ENCODE measurements around the gene MAS1L. TPM values are rescaled to one million over a fixed set of nuclear protein-coding genes. Genes with fewer than 3 reads are reported as not detected.

The MAS1L gene
- polyA plus RNA-seq, 1 donor from 2014 or later = not detected

DNA sequence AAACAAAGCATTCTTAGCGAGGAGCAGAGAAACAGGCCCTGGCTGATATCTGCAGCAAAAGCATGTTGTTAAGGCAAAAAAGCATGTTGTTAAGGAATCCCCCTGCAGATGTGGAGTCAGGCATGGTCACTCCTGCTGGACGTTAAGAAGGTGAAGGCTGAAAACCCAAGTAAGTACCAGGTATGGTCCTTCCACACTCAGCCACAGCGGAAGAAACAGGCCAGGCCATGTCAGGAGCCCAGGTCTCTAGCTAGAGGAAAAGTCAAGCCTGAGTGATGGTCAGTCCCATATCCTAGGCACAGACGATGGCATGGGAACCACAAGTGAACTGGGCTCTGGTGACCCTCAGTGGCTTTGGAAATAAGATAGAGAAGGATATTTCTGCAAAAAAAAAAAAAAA lies 32.5 kb upstream of the MAS1L start:
- Mint-ChIP-seq H3K27me3 (peaks cover 13% of the 10 kb centered on the region), H3K36me3 (no peaks in the 10 kb centered on the region), H3K27ac (no peak overlapping the region), H3K4me1 (peaks cover 0 to 2% (median 0%) of the 10 kb centered on the region in 3 donors), H3K9me3 (peaks cover 0 to 2% (median 0%) of the 10 kb centered on the region in 3 donors), H3K4me3 (no peak overlapping the region)

- Mint-ChIP-seq H3K4me3 (no peak overlapping the region), H3K36me3 (no peaks in the 10 kb centered on the region), H3K27me3 (peaks cover 16% of the 10 kb centered on the region), H3K27ac (no peak overlapping the region), H3K4me1 (peaks cover 0 to 2% (median 0%) of the 10 kb centered on the region in 3 donors), H3K9me3 (peaks cover 0 to 2% (median 0%) of the 10 kb centered on the region in 3 donors)
These were observed 31.7 kb upstream of the MAS1L start for GRCh38 chr6:29519291-29520010.

DNA sequence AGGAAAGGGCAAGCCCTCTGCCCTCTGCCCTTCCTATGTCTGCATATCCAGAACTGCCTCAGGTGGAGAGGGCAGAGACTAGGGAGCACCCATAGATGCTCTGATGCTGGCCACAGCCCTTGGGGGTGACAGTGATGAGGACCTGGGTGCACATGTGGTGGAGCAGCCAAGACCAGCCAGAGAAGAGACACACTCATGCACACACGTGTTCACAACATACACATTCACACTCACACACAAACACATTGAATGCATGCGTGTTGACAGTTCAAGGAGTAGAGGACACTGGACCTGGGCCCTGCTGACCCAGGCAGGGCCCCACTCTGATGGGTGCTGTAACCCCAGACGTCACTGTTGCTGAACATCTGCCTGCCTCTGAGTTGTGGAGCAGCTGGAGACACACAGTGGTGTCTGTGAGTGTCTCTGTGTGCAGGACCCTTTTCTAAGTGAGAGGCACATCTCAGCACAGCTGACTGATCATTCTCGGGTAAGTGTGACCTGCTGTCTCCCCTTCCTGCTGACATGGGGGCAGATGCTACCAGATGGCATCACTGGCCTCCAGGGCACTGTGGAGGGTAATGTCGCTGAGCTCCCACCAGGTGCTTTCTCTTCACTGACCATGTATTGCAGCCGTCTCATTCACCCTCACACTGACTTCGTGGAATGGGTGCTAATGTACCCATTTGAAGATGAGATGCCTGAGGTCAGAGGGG lies 30.1 kb upstream of the MAS1L start:
- H3K36me3 Mint-ChIP-seq = peaks cover 2% of the 10 kb centered on the region
- peaks cover 0 to 2% (median 0%) of the 10 kb centered on the region in 3 donors for H3K4me1 Mint-ChIP-seq
- H3K4me3 Mint-ChIP-seq = no peak overlapping the region
- H3K27me3 Mint-ChIP-seq = peaks cover 12% of the 10 kb centered on the region
- H3K27ac Mint-ChIP-seq = no peak overlapping the region
- peaks cover 0 to under 1% (median 0%) of the 10 kb centered on the region in 3 donors for H3K9me3 Mint-ChIP-seq

GRCh38 chr6:29517245-29517644 lies 29.5 kb upstream of the MAS1L start:
- Mint-ChIP-seq H3K4me3 (no peak overlapping the region), H3K9me3 (no peaks in the 10 kb centered on the region), H3K27ac (no peak overlapping the region), H3K4me1 (peaks cover 0 to 2% (median 0%) of the 10 kb centered on the region in 3 donors), H3K27me3 (peaks cover 10% of the 10 kb centered on the region), H3K36me3 (peaks cover 2% of the 10 kb centered on the region)

GRCh38 chr6:29516108-29516507 lies 28.4 kb upstream of the MAS1L start:
- H3K27me3 Mint-ChIP-seq = peaks cover 12% of the 10 kb centered on the region
- no peak overlapping the region for H3K4me3 Mint-ChIP-seq
- H3K9me3 Mint-ChIP-seq = no peaks in the 10 kb centered on the region
- peaks cover 0 to 2% (median 0%) of the 10 kb centered on the region in 3 donors for H3K4me1 Mint-ChIP-seq
- no peak overlapping the region for H3K27ac Mint-ChIP-seq
- peaks cover 2% of the 10 kb centered on the region for H3K36me3 Mint-ChIP-seq

DNA sequence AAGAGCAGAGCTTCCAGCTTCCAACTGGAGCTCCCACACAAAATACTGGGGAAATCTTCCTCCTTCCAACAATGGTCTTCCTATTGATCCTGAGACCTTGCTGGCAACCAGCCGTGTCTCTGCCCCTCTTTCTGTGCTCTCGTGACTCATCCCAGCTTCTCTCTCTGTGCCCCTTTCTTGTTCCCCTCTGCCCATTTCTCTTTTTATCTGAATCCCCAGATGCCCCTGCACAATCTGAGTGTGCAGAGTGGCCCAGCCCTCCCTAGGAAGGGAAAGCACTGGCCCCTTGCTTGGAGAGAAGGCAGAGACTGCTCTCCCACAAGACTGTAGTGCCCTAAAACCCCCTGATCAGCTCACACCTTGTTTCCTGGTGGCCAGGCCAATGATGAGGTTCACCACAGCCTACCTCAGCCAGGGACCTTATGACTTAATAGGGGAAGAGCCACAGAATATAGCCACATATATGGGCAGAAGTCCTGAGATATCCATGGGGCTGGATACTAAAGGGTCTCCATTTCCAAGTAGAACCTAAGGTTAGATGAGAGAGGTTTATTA lies 23.1 kb upstream of the MAS1L start:
- Mint-ChIP-seq H3K4me3 (no peak overlapping the region), H3K36me3 (peaks cover 4% of the 10 kb centered on the region), H3K27ac (no peak overlapping the region), H3K9me3 (no peaks in the 10 kb centered on the region), H3K27me3 (peaks cover 13% of the 10 kb centered on the region), H3K4me1 (peaks cover 0 to 2% (median 0%) of the 10 kb centered on the region in 3 donors)

- Mint-ChIP-seq H3K27me3 (peaks cover 13% of the 10 kb centered on the region), H3K36me3 (peaks cover 4% of the 10 kb centered on the region), H3K9me3 (no peaks in the 10 kb centered on the region), H3K4me3 (no peak overlapping the region), H3K27ac (peak overlapping the region in 1 of 3 donors; percentile 8), H3K4me1 (peaks cover 0 to 2% (median 0%) of the 10 kb centered on the region in 3 donors)
These were observed 22.4 kb upstream of the MAS1L start for GRCh38 chr6:29510202-29510601.

DNA sequence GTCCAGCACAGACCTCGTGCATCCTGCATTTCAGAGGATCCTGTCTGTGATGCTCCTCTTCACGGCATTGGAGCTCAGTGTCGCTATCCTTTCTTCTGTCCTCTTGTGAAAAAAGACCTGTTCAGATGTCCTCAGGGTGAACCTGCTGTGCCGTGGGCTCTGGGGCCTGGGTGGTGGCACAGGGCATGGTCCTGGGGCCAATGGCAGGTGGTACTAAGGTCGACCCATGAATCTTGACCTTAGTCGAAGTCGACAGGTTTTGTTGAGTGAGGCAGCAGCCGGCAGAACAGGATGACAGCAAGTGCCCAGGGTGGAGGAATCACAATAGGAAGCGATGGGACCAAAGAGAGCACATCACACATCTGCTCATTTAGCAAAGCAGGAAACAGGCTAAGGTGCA lies 22.0 kb upstream of the MAS1L start:
- H3K4me3 Mint-ChIP-seq = no peak overlapping the region

DNA sequence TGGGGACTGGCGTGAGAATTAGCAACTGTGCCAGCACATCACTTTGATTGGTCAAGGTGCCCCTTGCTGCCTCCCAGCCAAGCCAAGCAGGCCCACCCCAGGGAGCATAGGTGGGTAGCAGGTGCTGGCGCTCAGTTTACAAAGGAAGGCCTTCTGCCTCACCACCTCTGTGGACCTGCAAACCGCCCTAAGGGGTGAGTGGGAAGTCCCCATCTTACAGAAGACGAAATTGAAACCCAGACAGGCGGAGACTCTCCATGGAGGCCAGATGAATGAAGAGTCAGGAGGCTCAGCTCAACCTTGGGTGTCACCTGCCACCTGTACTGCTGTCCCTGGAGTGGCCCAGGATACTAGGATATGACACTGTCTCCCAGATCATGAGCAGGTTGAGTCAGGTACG lies 21.5 kb upstream of the MAS1L start:
- Mint-ChIP-seq H3K36me3 (peaks cover 4% of the 10 kb centered on the region), H3K9me3 (no peaks in the 10 kb centered on the region), H3K27me3 (peaks cover 7% of the 10 kb centered on the region), H3K4me1 (peaks cover 0 to 2% (median 0%) of the 10 kb centered on the region in 3 donors), H3K27ac (no peak overlapping the region), H3K4me3 (no peak overlapping the region)

More for the DNA sequence above, 22.0 kb upstream of the MAS1L start:
- Mint-ChIP-seq H3K9me3 (no peaks in the 10 kb centered on the region), H3K4me1 (peaks cover 0 to 2% (median 0%) of the 10 kb centered on the region in 3 donors), H3K27ac (no peak overlapping the region), H3K36me3 (peaks cover 4% of the 10 kb centered on the region), H3K27me3 (peaks cover 8% of the 10 kb centered on the region)

GRCh38 chr6:29507319-29507718 lies 19.6 kb upstream of the MAS1L start:
- no peak overlapping the region for H3K4me3 Mint-ChIP-seq
- H3K9me3 Mint-ChIP-seq = peaks cover 0 to 3% (median 0%) of the 10 kb centered on the region in 3 donors
- H3K27me3 Mint-ChIP-seq = peaks cover 7% of the 10 kb centered on the region
- H3K4me1 Mint-ChIP-seq = peaks cover 0 to 4% (median 0%) of the 10 kb centered on the region in 3 donors
- H3K27ac Mint-ChIP-seq = no peak overlapping the region
- peaks cover 2% of the 10 kb centered on the region for H3K36me3 Mint-ChIP-seq

DNA sequence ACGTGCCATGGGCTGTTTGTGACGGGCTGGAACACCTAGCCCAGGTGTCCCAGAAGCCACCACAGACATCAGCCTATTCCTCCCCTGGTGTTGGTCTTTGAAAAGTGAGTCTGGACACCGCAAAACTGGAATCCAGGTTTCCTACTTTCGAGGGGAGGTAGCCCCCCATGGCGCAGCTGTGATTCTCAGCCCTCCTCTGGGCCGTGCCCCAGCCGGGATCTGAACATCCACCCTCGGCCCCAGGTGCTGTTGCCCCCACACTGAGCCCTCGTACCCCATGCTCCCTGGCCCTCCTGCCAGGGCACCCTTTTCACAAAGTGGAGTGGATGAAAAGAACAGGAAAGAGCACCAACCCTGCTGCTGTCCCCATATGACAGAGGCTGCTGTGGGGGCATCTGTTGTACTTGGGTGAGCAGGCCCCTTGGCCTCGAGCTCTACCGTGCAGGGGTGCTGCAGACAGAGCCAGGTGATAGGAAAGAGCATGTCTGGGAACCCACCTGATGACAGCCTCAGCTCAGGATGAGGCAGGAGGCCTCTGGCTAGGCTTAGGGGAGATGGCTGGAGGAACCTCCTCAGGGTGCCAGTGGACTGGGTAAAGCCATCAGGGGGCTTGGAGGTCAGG lies 18.8 kb upstream of the MAS1L start:
- Mint-ChIP-seq H3K9me3 (peaks cover 0 to 3% (median 0%) of the 10 kb centered on the region in 3 donors), H3K36me3 (peaks cover 2% of the 10 kb centered on the region), H3K27ac (no peak overlapping the region), H3K4me3 (no peak overlapping the region), H3K27me3 (peaks cover 7% of the 10 kb centered on the region), H3K4me1 (peaks cover 0 to 4% (median 0%) of the 10 kb centered on the region in 3 donors)

GRCh38 chr6:29505808-29506207 lies 18.1 kb upstream of the MAS1L start:
- Mint-ChIP-seq H3K4me1 (peaks cover 0 to 4% (median 0%) of the 10 kb centered on the region in 3 donors), H3K4me3 (no peak overlapping the region), H3K27ac (no peak overlapping the region), H3K27me3 (peaks cover 7% of the 10 kb centered on the region), H3K36me3 (peaks cover 2% of the 10 kb centered on the region), H3K9me3 (peaks cover 0 to 3% (median 0%) of the 10 kb centered on the region in 3 donors)

- H3K36me3 Mint-ChIP-seq = peaks cover 2% of the 10 kb centered on the region
- H3K4me3 Mint-ChIP-seq = no peak overlapping the region
- H3K27me3 Mint-ChIP-seq = peaks cover 9% of the 10 kb centered on the region
- H3K4me1 Mint-ChIP-seq = peaks cover 0 to 4% (median 0%) of the 10 kb centered on the region in 3 donors
- H3K9me3 Mint-ChIP-seq = peaks cover 0 to 3% (median 0%) of the 10 kb centered on the region in 3 donors
- H3K27ac Mint-ChIP-seq = no peak overlapping the region
These were observed 17.2 kb upstream of the MAS1L start for GRCh38 chr6:29504961-29505360.

DNA sequence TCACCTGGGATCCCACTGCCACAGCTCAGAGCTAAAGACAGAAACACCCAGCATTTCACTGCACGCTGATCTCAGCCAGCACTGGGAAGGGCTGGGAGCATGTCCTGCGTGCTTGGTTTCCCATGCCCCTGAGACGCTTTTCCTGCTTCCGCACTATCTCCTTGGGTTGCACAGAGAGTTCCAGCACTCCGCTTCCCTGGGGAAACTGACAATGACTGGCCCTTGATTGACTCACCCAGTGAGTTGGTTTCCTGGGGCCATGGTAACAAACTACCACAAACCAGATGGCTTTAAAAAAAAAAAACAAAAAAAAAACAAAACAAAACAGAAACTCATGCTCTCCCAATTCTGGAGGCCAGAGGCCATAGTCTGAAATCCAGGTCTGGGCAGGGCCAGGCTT lies 14.8 kb upstream of the MAS1L start:
- H3K27ac Mint-ChIP-seq = no peak overlapping the region
- H3K4me3 Mint-ChIP-seq = no peak overlapping the region
- peaks cover 0 to 2% (median 0%) of the 10 kb centered on the region in 3 donors for H3K4me1 Mint-ChIP-seq
- H3K36me3 Mint-ChIP-seq = peaks cover 2% of the 10 kb centered on the region
- peaks cover 12% of the 10 kb centered on the region for H3K27me3 Mint-ChIP-seq
- H3K9me3 Mint-ChIP-seq = peaks cover 0 to 3% (median 0%) of the 10 kb centered on the region in 3 donors

DNA sequence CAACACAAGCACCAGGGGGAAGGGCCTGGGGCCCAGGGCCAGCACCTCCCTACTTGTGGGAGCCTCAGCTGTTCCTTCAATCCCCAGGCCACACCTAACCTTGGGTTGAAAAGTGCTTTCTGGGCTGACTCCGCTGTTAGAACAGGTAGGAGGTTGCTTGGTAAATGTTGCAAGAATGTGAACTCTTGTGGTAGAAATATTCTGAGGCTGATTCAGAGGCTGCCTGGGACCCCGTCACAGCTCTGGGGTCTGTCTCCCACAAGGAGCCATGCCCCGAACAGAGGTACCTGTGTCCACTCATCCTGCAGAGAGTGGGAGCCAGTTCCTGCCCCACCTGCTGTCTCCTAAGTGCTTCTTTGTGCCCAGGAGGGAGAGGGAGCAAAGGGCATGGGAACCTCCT lies 14.4 kb upstream of the MAS1L start:
- Mint-ChIP-seq H3K27ac (no peak overlapping the region), H3K9me3 (peaks cover 0 to 3% (median 0%) of the 10 kb centered on the region in 3 donors), H3K4me3 (no peak overlapping the region), H3K27me3 (peaks cover 13% of the 10 kb centered on the region), H3K36me3 (peaks cover 2% of the 10 kb centered on the region), H3K4me1 (peaks cover 0 to 2% (median 0%) of the 10 kb centered on the region in 3 donors)

Measured in IgD-negative memory B cell (primary cell).